GM19351 (cell line): Measurements from ENCODE around the gene PSTPIP1.

Source experiments
- ATAC-seq: cut with Tn5 transposase; IDR thresholded peaks from one replicate; pipeline ENCODE4 v1.9.1; 2021; ENCODE audit warnings: mild to moderate bottlenecking, moderate library complexity; ENCODE audit not compliant: unreplicated experiment

Gene PSTPIP1

GRCh38 chr15:77017761-77018720, 23.1 kb downstream of the PSTPIP1 start:
- ATAC-seq: no peak

GRCh38 chr15:77018796-77019505, 24.0 kb downstream of the PSTPIP1 start:
- ATAC-seq: no peak

GRCh38 chr15:77019521-77020331, 24.8 kb downstream of the PSTPIP1 start:
- ATAC-seq: no peak

GRCh38 chr15:77020348-77021087, 25.6 kb downstream of the PSTPIP1 start:
- ATAC-seq: no peak

GRCh38 chr15:77021088-77021481, 26.2 kb downstream of the PSTPIP1 start:
- no peak for ATAC-seq

- ATAC-seq: no peak
Measured at GRCh38 chr15:77021803-77022381, 27.0 kb downstream of the PSTPIP1 start.

GRCh38 chr15:77022646-77023575, 28.0 kb downstream of the PSTPIP1 start:
- ATAC-seq: no peak

GRCh38 chr15:77023576-77024272, 28.8 kb downstream of the PSTPIP1 start:
- ATAC-seq: no peak

GRCh38 chr15:77024273-77025082, 29.6 kb downstream of the PSTPIP1 start:
- ATAC-seq: no peak

GRCh38 chr15:77025083-77025901, 30.4 kb downstream of the PSTPIP1 start:
- no peak for ATAC-seq

- ATAC-seq: no peak
Measured at GRCh38 chr15:77025941-77026411, 31.1 kb downstream of the PSTPIP1 start.

GRCh38 chr15:77026501-77027110, 31.7 kb downstream of the PSTPIP1 start:
- ATAC-seq: no peak

- ATAC-seq: no peak
Measured at GRCh38 chr15:77027111-77027696, 32.3 kb downstream of the PSTPIP1 start.

- no peak for ATAC-seq
Measured at GRCh38 chr15:77027697-77028450, 32.9 kb downstream of the PSTPIP1 start.
